ENCODE data around the gene MTMR11. TPM values are rescaled to one million over a fixed set of nuclear protein-coding genes. Genes with fewer than 3 reads are reported as not detected.

MTMR11 gene
- total and polyA plus RNA-seq, 10 of the 15 experiments (the other 5 are each of a cell fraction or from before 2014, with no cell fraction given) = 0.35 to 1.1 (median 0.73) TPM

GRCh38 chr1:149927563-149928400 lies 8.9 kb downstream of the MTMR11 start, which contains the start of gene SF3B4 (continued):
- TF ChIP-seq CUX1 (IDR thresholded peaks at IDR 0.05; ENCODE audit: insufficient replicate concordance, low read depth, low read length) = no peak
- TF ChIP-seq ZZZ3 (IDR thresholded peaks at IDR 0.05; ENCODE audit: control insufficient read depth, insufficient read length, low read depth) = no peak
- TF ChIP-seq RAD51 (IDR thresholded peaks at IDR 0.05) = no peak
- no peak for TF ChIP-seq NFYB (IDR thresholded peaks at IDR 0.05; ENCODE audit: insufficient read depth, low read depth, low read length)
- peak; percentile 98 for TF ChIP-seq PML (IDR thresholded peaks at IDR 0.05; ENCODE audit: low read length)
- peak; percentile 84 for TF ChIP-seq TAF1 (IDR thresholded peaks at IDR 0.05; ENCODE audit: borderline replicate concordance, low read depth, low read length)
- TF ChIP-seq WRNIP1 (IDR thresholded peaks at IDR 0.05; ENCODE audit: borderline replicate concordance, low read depth, low read length) = no peak
- TF ChIP-seq ATF3 (IDR thresholded peaks at IDR 0.05; ENCODE audit: borderline replicate concordance, extremely low read depth, low read depth, low read length) = no peak
- peak; percentile 93 for TF ChIP-seq CREB1 (IDR thresholded peaks at IDR 0.05; ENCODE audit: low read depth)
- no peak; the same call in 1 of the 2 replicates for TF ChIP-seq RB1 (IDR thresholded peaks at IDR 0.05; ENCODE audit: borderline replicate concordance)
- TF ChIP-seq ZBTB40 (IDR thresholded peaks at IDR 0.05; ENCODE audit: borderline replicate concordance) = peak; percentile 96
- peak; percentile 70 for TF ChIP-seq SP1 (IDR thresholded peaks at IDR 0.05; ENCODE audit: low read depth, low read length)
- TF ChIP-seq YY1 (IDR thresholded peaks at IDR 0.05; ENCODE audit: low read depth, low read length) = peak; percentile 97
- TF ChIP-seq DPF2 (IDR thresholded peaks at IDR 0.05) = no peak; the same call in 1 of the 2 replicates
- TF ChIP-seq, protein P1, sequence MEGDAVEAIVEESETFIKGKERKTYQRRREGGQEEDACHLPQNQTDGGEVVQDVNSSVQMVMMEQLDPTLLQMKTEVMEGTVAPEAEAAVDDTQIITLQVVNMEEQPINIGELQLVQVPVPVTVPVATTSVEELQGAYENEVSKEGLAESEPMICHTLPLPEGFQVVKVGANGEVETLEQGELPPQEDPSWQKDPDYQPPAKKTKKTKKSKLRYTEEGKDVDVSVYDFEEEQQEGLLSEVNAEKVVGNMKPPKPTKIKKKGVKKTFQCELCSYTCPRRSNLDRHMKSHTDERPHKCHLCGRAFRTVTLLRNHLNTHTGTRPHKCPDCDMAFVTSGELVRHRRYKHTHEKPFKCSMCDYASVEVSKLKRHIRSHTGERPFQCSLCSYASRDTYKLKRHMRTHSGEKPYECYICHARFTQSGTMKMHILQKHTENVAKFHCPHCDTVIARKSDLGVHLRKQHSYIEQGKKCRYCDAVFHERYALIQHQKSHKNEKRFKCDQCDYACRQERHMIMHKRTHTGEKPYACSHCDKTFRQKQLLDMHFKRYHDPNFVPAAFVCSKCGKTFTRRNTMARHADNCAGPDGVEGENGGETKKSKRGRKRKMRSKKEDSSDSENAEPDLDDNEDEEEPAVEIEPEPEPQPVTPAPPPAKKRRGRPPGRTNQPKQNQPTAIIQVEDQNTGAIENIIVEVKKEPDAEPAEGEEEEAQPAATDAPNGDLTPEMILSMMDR (IDR thresholded peaks at IDR 0.05 in 2 of 3, conservative IDR thresholded peaks at IDR 0.05 in 1 of 3; ENCODE audit: control insufficient read depth in 2 of 3, extremely low read depth in 1 of 3, insufficient read depth in 1 of 3, low read depth in 3 of 3, low read length in 3 of 3) = 0 out of 6 replicates have a peak, but pooled peaks of 1 of the 3 experiments have one; percentile 12
- peak; percentile 60 for TF ChIP-seq SIX5 (IDR thresholded peaks at IDR 0.05; ENCODE audit: low read depth, low read length, severe bottlenecking)
- TF ChIP-seq MTA3 (IDR thresholded peaks at IDR 0.05; ENCODE audit: borderline replicate concordance, low read length) = no peak

All from GM12878 (cell line).